ENCODE results near the gene NTRK1.

NTRK1 gene

GRCh38 chr1:156881101-156881500 lies 20.4 kb downstream of the NTRK1 start:
- DNase-seq (ENCODE audit: low read depth) = no peak

DNA sequence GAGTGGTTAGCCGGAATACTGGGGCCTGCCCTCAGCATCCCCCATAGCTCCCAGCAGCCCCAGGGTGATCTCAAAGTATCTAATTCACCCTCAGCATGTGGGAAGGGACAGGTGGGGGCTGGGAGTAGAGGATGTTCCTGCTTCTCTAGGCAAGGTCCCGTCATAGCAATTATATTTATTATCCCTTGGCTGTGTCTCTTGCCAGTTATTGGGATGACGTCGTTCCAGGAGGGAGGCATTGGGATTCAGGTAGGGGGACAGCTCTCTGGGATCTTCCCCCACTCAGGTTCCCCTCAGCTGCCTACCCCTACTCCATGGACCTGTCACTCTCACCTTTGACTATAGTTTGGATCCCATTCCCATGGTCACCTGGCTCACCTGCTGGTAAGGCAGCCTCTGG lies 21.0 kb downstream of the NTRK1 start:
- DNase-seq (ENCODE audit: low read depth) = no peak

- DNase-seq (ENCODE audit: low read depth) = no peak
These were observed 21.9 kb downstream of the NTRK1 start for GRCh38 chr1:156882543-156882942.

GRCh38 chr1:156883919-156884318 lies 23.3 kb downstream of the NTRK1 start:
- no peak for DNase-seq (ENCODE audit: low read depth)

DNA sequence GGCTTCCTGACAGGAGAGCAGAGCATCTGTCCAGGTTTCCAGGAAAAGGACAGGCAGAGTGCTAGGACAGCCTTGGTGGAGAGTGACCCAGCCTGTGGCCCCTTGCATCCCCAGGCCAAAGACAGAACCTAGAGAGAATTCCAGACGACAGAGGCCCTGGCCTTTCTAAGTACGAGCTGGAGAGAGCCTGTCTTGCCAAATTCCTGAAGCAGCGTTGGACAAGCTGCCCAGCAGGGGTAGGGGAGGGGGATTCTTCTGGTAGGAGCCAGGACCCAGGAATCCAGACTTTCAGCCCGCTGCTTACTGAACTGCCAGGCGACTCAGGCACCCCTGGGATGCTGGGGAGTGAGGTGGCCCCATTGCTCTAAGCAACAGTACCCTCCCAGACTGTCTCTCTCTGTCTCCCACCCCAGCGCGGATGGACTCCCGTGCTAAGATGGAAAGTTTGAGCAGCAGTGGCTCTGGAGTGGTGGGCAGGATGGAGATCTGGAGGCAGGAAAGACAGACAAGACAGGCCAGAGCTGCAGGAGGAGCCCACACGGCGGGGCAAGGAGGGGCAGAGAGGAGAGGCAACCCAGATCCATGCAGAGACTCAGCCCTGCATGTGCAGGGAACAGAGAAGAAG lies 24.0 kb downstream of the NTRK1 start:
- no peak for DNase-seq (ENCODE audit: low read depth)

- DNase-seq (ENCODE audit: low read depth) = no peak
These were observed 24.6 kb downstream of the NTRK1 start for GRCh38 chr1:156885314-156885713.

DNA sequence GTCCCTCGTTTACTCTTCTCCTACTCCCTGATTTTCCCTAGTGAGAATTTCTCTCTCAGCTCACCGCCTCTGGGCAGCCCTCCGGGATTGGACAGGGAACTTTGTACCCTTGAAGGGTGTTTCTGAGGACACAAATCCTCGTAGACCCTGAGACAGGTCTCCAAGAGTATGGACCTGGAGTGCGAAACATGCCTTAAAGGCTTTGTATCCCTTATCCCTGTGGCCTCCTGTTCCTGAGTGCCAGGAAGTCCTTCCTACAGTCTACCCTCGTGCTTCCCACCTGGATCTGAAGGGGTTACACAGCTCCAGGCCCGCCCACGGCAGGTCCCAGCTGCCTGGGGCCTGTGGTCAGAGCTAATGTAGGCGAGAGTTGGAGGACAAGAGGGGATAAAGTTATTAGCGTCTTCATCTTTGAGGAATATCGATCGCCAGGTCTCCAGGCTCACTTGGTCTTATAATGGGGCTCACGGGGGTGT lies 25.3 kb downstream of the NTRK1 start:
- DNase-seq (ENCODE audit: low read depth) = no peak

- DNase-seq (ENCODE audit: low read depth) = no peak
These were observed 26.1 kb downstream of the NTRK1 start for GRCh38 chr1:156886583-156887281.

GRCh38 chr1:156887317-156887716 lies 26.7 kb downstream of the NTRK1 start:
- no peak for DNase-seq (ENCODE audit: low read depth)

- DNase-seq (ENCODE audit: low read depth) = no peak
These were observed 27.1 kb downstream of the NTRK1 start for GRCh38 chr1:156887734-156888133.

GRCh38 chr1:156889802-156890580 lies 29.3 kb downstream of the NTRK1 start:
- DNase-seq (ENCODE audit: low read depth) = no peak

GRCh38 chr1:156892190-156893047 lies 31.8 kb downstream of the NTRK1 start:
- no peak for DNase-seq (ENCODE audit: low read depth)

GRCh38 chr1:156893048-156893953 lies 32.6 kb downstream of the NTRK1 start, which contains the start of gene PEAR1:
Gene PEAR1 (plus strand): TSS chr1:156893718. CDS start chr1:156903927, 10,209 bp downstream.
- DNase-seq (ENCODE audit: low read depth) = no peak

GRCh38 chr1:156894001-156894400 lies 33.3 kb downstream of the NTRK1 start:
- DNase-seq (ENCODE audit: low read depth) = no peak

DNA sequence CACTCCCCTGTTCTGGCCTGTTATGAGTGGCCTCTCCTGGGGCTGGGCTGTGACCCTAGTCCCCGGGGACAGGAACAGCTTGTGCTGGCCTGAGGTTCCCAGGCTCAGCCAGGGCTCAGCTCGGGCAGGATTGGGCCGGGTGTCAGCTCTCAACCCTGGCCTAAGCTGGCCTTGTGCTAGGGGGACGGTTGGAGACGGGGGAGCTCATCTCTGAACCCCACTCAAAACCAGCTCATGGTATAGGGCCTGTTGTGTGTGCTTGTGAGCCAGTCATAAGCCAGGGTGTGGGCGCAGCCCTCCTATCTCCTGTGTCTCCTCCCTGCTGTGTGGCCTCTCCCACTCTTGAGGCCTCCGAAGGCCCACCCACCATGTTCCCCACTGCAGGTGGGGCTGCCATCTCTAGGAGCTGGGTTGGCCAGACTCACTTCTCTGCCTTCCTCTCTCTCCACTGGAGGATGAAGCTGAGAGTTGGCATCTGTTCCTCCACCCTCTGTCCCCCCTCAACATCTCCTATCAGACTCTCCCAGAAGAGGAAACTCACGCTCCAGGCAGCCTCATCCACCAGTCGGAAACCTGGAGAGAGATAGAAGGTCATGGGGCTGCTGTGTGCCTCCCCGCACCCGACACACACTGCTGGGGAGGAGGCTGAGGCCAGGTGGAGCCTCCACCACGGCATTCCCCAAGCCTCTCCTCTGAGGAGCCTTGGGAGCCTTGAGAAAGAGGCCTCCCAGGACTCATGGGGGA lies 34.2 kb downstream of the NTRK1 start:
- no peak for DNase-seq (ENCODE audit: low read depth)

GRCh38 chr1:156895455-156895812 lies 34.8 kb downstream of the NTRK1 start:
- no peak for DNase-seq (ENCODE audit: low read depth)

DNA sequence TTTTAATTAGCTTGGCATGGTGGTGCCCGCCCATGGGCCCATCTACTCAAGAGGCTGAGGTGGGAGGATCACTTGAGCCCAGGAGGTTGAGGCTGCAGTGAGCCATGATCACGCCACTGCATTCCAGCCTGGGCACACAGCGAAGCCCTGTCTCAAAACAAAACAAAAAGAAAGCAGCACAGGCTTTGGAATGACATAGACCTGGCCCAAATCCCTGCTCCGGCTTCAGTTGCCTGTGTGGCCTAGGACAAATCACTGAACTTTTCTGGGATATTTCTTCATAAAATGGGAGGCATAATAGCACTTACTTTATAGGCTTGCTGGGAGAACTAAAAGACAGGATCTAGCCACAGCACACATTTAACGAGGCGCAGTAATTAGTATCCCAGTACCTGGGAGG lies 35.3 kb downstream of the NTRK1 start:
- DNase-seq (ENCODE audit: low read depth) = no peak

DNA sequence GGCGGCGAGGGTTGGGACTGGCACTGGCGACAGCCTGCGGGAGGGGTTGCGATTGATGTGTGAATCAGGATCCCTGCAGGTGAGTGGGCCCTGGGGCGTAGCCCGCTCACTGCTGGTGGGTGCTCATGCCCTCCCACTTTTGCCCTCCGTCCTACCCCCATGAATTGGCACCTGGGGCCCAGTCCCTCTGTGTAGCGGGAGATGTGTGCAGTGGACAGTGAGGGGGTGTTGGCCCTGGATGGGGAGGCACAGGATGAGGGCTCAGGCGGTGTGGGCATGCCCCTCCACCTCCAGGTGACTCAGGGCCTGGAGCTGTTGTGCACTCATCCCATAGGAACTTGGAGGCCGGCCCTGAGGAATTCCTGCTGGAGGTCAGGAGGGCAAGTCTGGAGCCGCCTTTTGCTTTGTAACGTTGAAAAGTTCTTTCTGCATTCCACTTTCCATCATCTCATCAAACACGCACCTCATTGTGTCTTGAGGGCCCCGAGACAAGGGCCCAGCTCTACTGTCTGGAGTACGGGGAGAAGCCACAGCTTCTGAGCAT lies 35.9 kb downstream of the NTRK1 start:
- DNase-seq (ENCODE audit: low read depth) = peak; percentile 85

DNA sequence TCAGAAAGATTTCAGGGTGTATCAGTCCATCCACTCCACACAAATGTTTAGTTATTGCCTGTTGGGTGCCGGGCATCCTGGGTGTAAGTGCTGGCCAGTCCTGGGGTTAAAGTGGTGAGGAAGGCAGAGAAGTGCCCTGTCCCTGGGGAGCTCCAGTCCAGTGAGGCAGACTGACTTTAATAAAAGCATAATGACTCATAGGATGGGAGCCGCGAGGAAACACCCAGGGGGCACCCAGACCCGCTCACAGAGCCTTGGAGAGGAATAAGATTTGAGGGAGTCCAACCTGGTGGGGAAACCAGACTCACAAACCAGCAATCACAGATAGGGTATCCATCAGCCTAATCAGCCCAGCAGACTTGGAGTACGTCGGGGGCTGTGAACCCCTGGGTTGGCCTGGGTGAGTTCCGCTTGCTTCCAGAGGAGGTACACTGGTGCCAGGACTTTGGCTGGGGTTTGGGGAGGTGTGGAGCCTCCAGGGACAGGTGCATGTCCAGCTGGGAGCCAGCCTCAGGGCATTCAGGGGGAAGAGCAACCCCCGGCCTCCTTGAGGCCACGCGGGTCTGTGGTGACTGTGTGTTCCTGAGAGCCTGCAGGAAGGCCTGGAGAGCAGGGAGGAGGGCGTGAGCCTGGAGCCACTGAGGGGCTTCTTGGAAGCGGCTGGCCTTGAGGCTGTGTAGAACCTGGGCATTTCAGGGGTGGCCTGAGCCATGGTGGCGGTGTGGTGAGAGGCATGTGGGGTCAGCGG lies 36.6 kb downstream of the NTRK1 start:
- no peak for DNase-seq (ENCODE audit: low read depth)

Measured in GM04503 (cell line).